SK-N-MC (cell line): ENCODE data around the gene PTPRF.

Experiments used
- EZH2 ChIP-seq: fragments of 200-600 bp; sonication (generic); IDR thresholded peaks from one replicate; pipeline ENCODE4 v1.6.1; 2017; ENCODE audit warnings: antibody characterized with exemption
- FOXP2 ChIP-seq: optimal IDR thresholded peaks from 2 replicates; pipeline ENCODE3; 2011; ENCODE audit warnings: mild to moderate bottlenecking, moderate library complexity; ENCODE audit not compliant: insufficient read depth; ENCODE audit errors: extremely low read length, control extremely low read depth
- POLR2AphosphoS5 ChIP-seq: IDR thresholded peaks from 2 replicates; pipeline ENCODE4 v1.6.1; 2012; ENCODE audit warnings: mild to moderate bottlenecking, low read depth, low read length, borderline replicate concordance

DNA sequence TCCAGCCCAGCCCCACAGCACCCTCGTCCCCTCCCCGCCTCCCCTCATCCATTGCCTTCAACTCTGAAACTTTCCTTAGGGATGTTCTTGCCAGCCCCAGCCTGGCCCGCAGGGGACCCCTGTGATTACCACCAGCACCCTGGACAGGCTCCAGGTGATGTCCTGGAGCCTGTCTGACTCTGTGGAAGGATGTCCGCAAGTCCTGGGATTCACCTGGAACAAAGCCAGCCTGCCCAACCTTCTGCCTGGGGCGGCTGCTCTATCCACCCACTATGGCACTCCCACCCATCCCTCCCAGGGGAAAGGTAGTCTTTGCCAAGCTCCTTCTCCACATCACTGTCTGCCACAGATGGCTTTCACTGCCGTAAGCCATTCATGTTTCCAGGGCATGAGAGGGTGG is 24.4 kb upstream of the PTPRF start:
- TF ChIP-seq EZH2 (no peak), POLR2AphosphoS5 (no peak), FOXP2 (no peak)
